Heart left ventricle (tissue), 13 donors: Measurements from ENCODE around the gene USHBP1.

ENCODE experiments used
- POLR2A ChIP-seq, 2 donors: fragments of 450-650 bp; IDR thresholded peaks; one replicate each; pipeline ENCODE4 v1.6.1; 2017; ENCODE audit warnings: antibody characterized with exemption in 2 of 2, mild to moderate bottlenecking in 2 of 2, moderate library complexity in 2 of 2
- TF ChIP-seq, protein P1 (sequence below), 12 donors: fragments of 200-600 bp; sonication (generic) in 4 of 12; IDR thresholded peaks; one replicate each; pipeline versions ENCODE4 v1.5.0 to v1.8.0; 2018 to 2022; ENCODE audit warnings: antibody characterized with exemption in 12 of 12, mild to moderate bottlenecking in 5 of 12
- donor health status: ischemic (EF 13 %, LVEDD 7.1; RV severe dilation, severe dysfunction).
- donor health status: DM: no; HTN: yes; CAD: no.
- donor health status: DM: no; HTN: no; CAD: no.
- donor health status: ischemic (EF 25% LVEDD 6.9; RV normal size, moderate dysfunction).
- donor health status: ischemic (EF 25% LVEDD 5.7; RV mildly dilated, moderate dysfunction).
- donor health status: ischemic (EF 35%, LVEDD 5.7; RV mildly dilated, moderate dysfunction).
- donor health status: nonischemic (EF 11% LVEDD 7.7; RV severe dilation, severe dysfunction).
- donor health status: DM: yes; HTN: yes; CAD: no.
- donor health status: PGD.
- donor health status: ischemic (EF 29% LVEDD 5.4; RV normal size, mild dysfunction).
- donor health status: nonischemic (EF 23%, LVEDD 6.1; RV moderate dilation, normal function).

DNA sequence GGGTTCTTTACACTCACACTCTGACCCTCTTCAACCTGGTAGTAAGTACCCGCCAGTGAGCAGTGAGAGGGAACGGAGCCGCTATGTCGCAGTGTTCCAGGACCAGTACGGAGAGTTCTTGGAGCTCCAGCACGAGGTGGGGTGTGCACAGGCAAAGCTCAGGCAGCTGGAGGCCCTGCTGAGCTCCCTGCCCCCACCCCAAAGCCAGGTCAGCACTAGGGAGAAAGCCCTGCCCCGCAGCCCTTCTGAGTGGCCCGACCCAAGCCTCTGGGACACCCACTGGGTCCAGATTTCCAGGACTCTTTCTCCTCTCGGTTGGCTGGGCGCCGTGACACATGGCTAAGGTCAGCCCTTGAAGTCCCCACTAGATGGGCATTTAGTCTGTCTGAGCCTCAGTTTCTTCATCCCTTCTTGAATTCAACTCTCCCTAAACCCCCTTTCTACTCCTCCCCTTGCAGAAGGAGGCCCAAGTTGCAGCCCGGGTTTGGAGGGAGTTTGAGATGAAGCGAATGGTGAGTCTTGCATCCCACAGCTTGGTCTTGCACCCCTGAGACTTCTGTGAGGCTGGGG is 36.7 kb downstream of the USHBP1 start:
- TF ChIP-seq, protein P1, sequence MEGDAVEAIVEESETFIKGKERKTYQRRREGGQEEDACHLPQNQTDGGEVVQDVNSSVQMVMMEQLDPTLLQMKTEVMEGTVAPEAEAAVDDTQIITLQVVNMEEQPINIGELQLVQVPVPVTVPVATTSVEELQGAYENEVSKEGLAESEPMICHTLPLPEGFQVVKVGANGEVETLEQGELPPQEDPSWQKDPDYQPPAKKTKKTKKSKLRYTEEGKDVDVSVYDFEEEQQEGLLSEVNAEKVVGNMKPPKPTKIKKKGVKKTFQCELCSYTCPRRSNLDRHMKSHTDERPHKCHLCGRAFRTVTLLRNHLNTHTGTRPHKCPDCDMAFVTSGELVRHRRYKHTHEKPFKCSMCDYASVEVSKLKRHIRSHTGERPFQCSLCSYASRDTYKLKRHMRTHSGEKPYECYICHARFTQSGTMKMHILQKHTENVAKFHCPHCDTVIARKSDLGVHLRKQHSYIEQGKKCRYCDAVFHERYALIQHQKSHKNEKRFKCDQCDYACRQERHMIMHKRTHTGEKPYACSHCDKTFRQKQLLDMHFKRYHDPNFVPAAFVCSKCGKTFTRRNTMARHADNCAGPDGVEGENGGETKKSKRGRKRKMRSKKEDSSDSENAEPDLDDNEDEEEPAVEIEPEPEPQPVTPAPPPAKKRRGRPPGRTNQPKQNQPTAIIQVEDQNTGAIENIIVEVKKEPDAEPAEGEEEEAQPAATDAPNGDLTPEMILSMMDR (IDR thresholded peaks at IDR 0.05): no peak
- TF ChIP-seq POLR2A (IDR thresholded peaks at IDR 0.05): no peak
